ENCODE measurements around the gene SNF8.

The SNF8 gene

GRCh38 chr17:48928876-48929811, 15.5 kb downstream of the SNF8 start:
- no peak for DNase-seq

GRCh38 chr17:48927978-48928745, 16.5 kb downstream of the SNF8 start:
- DNase-seq, result no peak

- DNase-seq, result no peak
These were observed 18.7 kb downstream of the SNF8 start for GRCh38 chr17:48925991-48926342.

- no peak for DNase-seq
These were observed 19.2 kb downstream of the SNF8 start for GRCh38 chr17:48925251-48925990.

- peak; percentile 81 for DNase-seq
These were observed 29.0 kb downstream of the SNF8 start for GRCh38 chr17:48915459-48916282.

GRCh38 chr17:48912476-48912875, 32.2 kb downstream of the SNF8 start:
- DNase-seq, result no peak

- DNase-seq, result no peak
These were observed 34.3 kb downstream of the SNF8 start for GRCh38 chr17:48910370-48910769.

- no peak for DNase-seq
These were observed 34.9 kb downstream of the SNF8 start for GRCh38 chr17:48909783-48910182.

GRCh38 chr17:48908853-48909394, 35.7 kb downstream of the SNF8 start:
- DNase-seq, result peak; percentile 61

GRCh38 chr17:48908047-48908843, 36.4 kb downstream of the SNF8 start, which contains the start of gene UBE2Z:
UBE2Z (plus strand) TSS chr17:48908407; CDS start chr17:48908504, 97 bp downstream.
- peak; percentile 93 for DNase-seq

GRCh38 chr17:48907713-48908046, 37.0 kb downstream of the SNF8 start:
- DNase-seq, result peak; percentile 58

GRCh38 chr17:48905987-48906515, 38.6 kb downstream of the SNF8 start:
- no peak for DNase-seq

- no peak for DNase-seq
These were observed 40.2 kb downstream of the SNF8 start for GRCh38 chr17:48904428-48904827.

- DNase-seq, result no peak
These were observed 41.2 kb downstream of the SNF8 start for GRCh38 chr17:48903401-48903800.

- no peak for DNase-seq
These were observed 43.4 kb downstream of the SNF8 start for GRCh38 chr17:48901241-48901640.

- no peak for DNase-seq
These were observed 49.8 kb downstream of the SNF8 start for GRCh38 chr17:48894886-48895285.

GRCh38 chr17:48893646-48894508, 50.8 kb downstream of the SNF8 start:
- DNase-seq, result no peak

- DNase-seq, result no peak
These were observed 51.5 kb downstream of the SNF8 start for GRCh38 chr17:48892940-48893645.

GRCh38 chr17:48890086-48890485, 54.6 kb downstream of the SNF8 start:
- no peak for DNase-seq
